NAMALWA (cell line): Measurements from ENCODE around the gene UGT1A10.

Experiments used
- DNase-seq: peaks from one replicate; pipeline ENCODE4 v3.0.0-alpha.2; 2015; ENCODE audit warnings: low spot score

Gene UGT1A10

GRCh38 chr2:233803994-233804393 is 167.7 kb downstream of the UGT1A10 start:
- no peak for DNase-seq

- no peak for DNase-seq
Observed at GRCh38 chr2:233807215-233807865, 171.1 kb downstream of the UGT1A10 start.

GRCh38 chr2:233807966-233808935 is 172.0 kb downstream of the UGT1A10 start:
- no peak for DNase-seq

GRCh38 chr2:233810385-233810784 is 174.1 kb downstream of the UGT1A10 start:
- DNase-seq = no peak

GRCh38 chr2:233811087-233811486 is 174.8 kb downstream of the UGT1A10 start:
- DNase-seq = no peak

GRCh38 chr2:233811732-233812131 is 175.5 kb downstream of the UGT1A10 start:
- no peak for DNase-seq

- no peak for DNase-seq
Observed at GRCh38 chr2:233813236-233814055, 177.2 kb downstream of the UGT1A10 start.

- DNase-seq = no peak
Observed at GRCh38 chr2:233814056-233814835, 178.0 kb downstream of the UGT1A10 start.

GRCh38 chr2:233815861-233816260 is 179.6 kb downstream of the UGT1A10 start:
- no peak for DNase-seq

GRCh38 chr2:233816334-233816733 is 180.1 kb downstream of the UGT1A10 start:
- DNase-seq = no peak

GRCh38 chr2:233816771-233817170 is 180.5 kb downstream of the UGT1A10 start:
- DNase-seq = no peak

GRCh38 chr2:233817361-233817911 is 181.2 kb downstream of the UGT1A10 start:
- DNase-seq = no peak

- no peak for DNase-seq
Observed at GRCh38 chr2:233817995-233818638, 181.9 kb downstream of the UGT1A10 start.

GRCh38 chr2:233818639-233819621 is 182.7 kb downstream of the UGT1A10 start:
- DNase-seq = no peak

GRCh38 chr2:233819884-233820773 is 183.9 kb downstream of the UGT1A10 start:
- no peak for DNase-seq

- no peak for DNase-seq
Observed at GRCh38 chr2:233820774-233821105, 184.5 kb downstream of the UGT1A10 start.

- DNase-seq = no peak
Observed at GRCh38 chr2:233821196-233821595, 184.9 kb downstream of the UGT1A10 start.

- no peak for DNase-seq
Observed at GRCh38 chr2:233821709-233822100, 185.5 kb downstream of the UGT1A10 start.
